PC-3 (cell line): Measurements from ENCODE around the gene MRGPRD. TPM values are rescaled to one million over a fixed set of nuclear protein-coding genes. Genes with fewer than 3 reads are reported as not detected.

Experiments used
- ATAC-seq: fragments of 200-7000 bp; cut with Tn5 transposase; 2 replicates; pipeline ENCODE4 v1.9.1; 2020; ENCODE audit warnings: mild to moderate bottlenecking, moderate library complexity
- BruUV-seq: library from RNA; stranded (reverse); fragments of 400-500 nt; replicated peaks from 2 replicates; lab custom pipeline; 2021; lab: Mats Ljungman, UMichigan
- CTCF ChIA-PET: fragments of 300-600 bp; sonication (Branson Sonifier 250); formaldehyde crosslinking; loops from one replicate; lab custom pipeline; 2022; ENCODE audit warnings: antibody characterized with exemption; lab: Charles Lee
- POLR2A ChIA-PET: fragments of 300-600 bp; sonication (Branson Sonifier 250); formaldehyde crosslinking; loops from one replicate; lab custom pipeline; 2022; ENCODE audit warnings: antibody characterized with exemption; ENCODE audit not compliant: unreplicated experiment; lab: Charles Lee
- DNase-seq: peaks from one replicate; pipeline ENCODE4 v3.0.0-alpha.2; 2015
- H2AFZ ChIP-seq: fragments of 300-600 bp; sonication (generic); 2 replicates; pipeline ENCODE4 v1.6.0; 2016; ENCODE audit warnings: antibody characterized with exemption, low read length
- H3F3A ChIP-seq: fragments of 300-600 bp; sonication (generic); one replicate; pipeline ENCODE4 v1.6.0; 2017; ENCODE audit warnings: antibody characterized with exemption, low read length, control low read depth, mild to moderate bottlenecking; ENCODE audit not compliant: unreplicated experiment
- H3K27ac ChIP-seq: fragments of 300-600 bp; sonication (generic); 2 replicates; pipeline ENCODE4 v1.5.1; 2016; ENCODE audit warnings: mild to moderate bottlenecking, low read length
- H3K27me3 ChIP-seq: fragments of 300-600 bp; sonication (generic); 2 replicates; pipeline ENCODE4 v1.6.1; 2016; ENCODE audit warnings: low read length, mixed read lengths
- H3K36me3 ChIP-seq: fragments of 300-600 bp; sonication (generic); 2 replicates; pipeline ENCODE4 v1.6.1; 2016; ENCODE audit warnings: low read depth, mixed run types, low read length, mixed read lengths
- H3K4me1 ChIP-seq: fragments of 300-600 bp; sonication (generic); 2 replicates; pipeline ENCODE4 v1.5.1; 2016; ENCODE audit warnings: low read length; ENCODE audit not compliant: insufficient read depth
- H3K4me2 ChIP-seq: fragments of 300-600 bp; sonication (generic); 2 replicates; pipeline ENCODE4 v1.6.0; 2016; ENCODE audit warnings: low read length
- H3K4me3 ChIP-seq: fragments of 300-600 bp; sonication (generic); 2 replicates; pipeline ENCODE4 v1.5.1; 2016; ENCODE audit warnings: mild to moderate bottlenecking, low read length, mixed read lengths
- H3K79me2 ChIP-seq: fragments of 300-600 bp; sonication (generic); 2 replicates; pipeline ENCODE4 v1.6.1; 2017; ENCODE audit warnings: low read length, mixed read lengths
- H3K9ac ChIP-seq: fragments of 300-600 bp; sonication (generic); 2 replicates; pipeline ENCODE4 v1.6.0; 2016; ENCODE audit warnings: mild to moderate bottlenecking, low read length
- H3K9me2 ChIP-seq: fragments of 300-600 bp; sonication (generic); replicated peaks from 2 replicates; pipeline ENCODE4 v1.6.1; 2016; ENCODE audit warnings: mixed run types, low read length, mixed read lengths
- H3K9me3 ChIP-seq: fragments of 300-600 bp; sonication (generic); 2 replicates; pipeline ENCODE4 v1.6.1; 2016; ENCODE audit warnings: low read length, mixed read lengths
- H4K20me1 ChIP-seq: fragments of 300-600 bp; sonication (generic); 2 replicates; pipeline ENCODE4 v1.6.1; 2016; ENCODE audit warnings: low read length, mixed read lengths
- EZH2 ChIP-seq: fragments of 300-600 bp; sonication (generic); IDR thresholded peaks from one replicate; pipeline ENCODE4 v1.6.1; 2017; ENCODE audit warnings: antibody characterized with exemption, mild to moderate bottlenecking, low read length; ENCODE audit not compliant: unreplicated experiment
- EZH2phosphoT487 ChIP-seq: fragments of 300-600 bp; sonication (generic); IDR thresholded peaks from 2 replicates; pipeline ENCODE4 v1.6.1; 2018; ENCODE audit warnings: mild to moderate bottlenecking, antibody characterized with exemption, low read length, borderline replicate concordance
- intact Hi-C: fragments of 100-400 bp; cut with micrococcal nuclease; formaldehyde crosslinking; loops from 2 replicates; pipeline ENCODE4 v1.9.0; 2023
- total RNA-seq: library from RNA; depleted of rRNA; stranded (reverse); fragments of >200 nt; gene quantifications from 2 replicates; pipeline ENCODE4 v1.2.3, GENCODE V29; 2014
- TF ChIP-seq, protein P1 (sequence below): fragments of 300-600 bp; sonication (generic); conservative IDR thresholded peaks from 2 replicates; pipeline ENCODE4 v1.5.1; 2017; ENCODE audit warnings: antibody characterized with exemption, low read depth, mild to moderate bottlenecking, low read length

The MRGPRD gene
- total RNA-seq, 1 experiment from 2014 or later = not detected

DNA sequence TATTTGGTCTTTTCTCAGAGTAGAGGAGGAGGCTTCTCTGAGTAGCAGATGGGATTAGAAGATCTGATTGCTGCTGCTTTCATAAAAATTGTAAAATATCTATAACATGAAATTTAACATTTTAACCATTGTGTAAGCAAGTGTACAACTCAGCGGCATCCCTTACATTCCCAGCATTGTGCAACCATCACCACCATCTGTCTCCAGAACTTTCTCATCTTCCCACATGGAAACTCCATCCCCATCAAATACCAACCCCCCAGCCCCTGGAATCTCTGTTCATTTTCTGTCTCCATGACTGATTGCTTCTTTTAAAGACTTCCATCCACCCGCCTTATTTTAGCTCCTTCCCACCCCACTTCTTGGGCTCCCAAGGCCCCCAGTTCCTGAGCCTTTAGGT is 32.3 kb downstream of the MRGPRD start:
- TF ChIP-seq EZH2 (no peak), EZH2phosphoT487 (no peak)
- TF ChIP-seq, protein P1, sequence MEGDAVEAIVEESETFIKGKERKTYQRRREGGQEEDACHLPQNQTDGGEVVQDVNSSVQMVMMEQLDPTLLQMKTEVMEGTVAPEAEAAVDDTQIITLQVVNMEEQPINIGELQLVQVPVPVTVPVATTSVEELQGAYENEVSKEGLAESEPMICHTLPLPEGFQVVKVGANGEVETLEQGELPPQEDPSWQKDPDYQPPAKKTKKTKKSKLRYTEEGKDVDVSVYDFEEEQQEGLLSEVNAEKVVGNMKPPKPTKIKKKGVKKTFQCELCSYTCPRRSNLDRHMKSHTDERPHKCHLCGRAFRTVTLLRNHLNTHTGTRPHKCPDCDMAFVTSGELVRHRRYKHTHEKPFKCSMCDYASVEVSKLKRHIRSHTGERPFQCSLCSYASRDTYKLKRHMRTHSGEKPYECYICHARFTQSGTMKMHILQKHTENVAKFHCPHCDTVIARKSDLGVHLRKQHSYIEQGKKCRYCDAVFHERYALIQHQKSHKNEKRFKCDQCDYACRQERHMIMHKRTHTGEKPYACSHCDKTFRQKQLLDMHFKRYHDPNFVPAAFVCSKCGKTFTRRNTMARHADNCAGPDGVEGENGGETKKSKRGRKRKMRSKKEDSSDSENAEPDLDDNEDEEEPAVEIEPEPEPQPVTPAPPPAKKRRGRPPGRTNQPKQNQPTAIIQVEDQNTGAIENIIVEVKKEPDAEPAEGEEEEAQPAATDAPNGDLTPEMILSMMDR = no peak
- no peak overlapping the region for H3K27ac ChIP-seq
- no peaks in the 10 kb centered on the region for H3K36me3 ChIP-seq
- no peaks in the 10 kb centered on the region for H3F3A ChIP-seq
- H4K20me1 ChIP-seq = no peaks in the 10 kb centered on the region
- H3K4me2 ChIP-seq = no peak overlapping the region
- no peak for ATAC-seq
- DNase-seq = no peak
- H2AFZ ChIP-seq = no peak overlapping the region
- no peaks in the 10 kb centered on the region for H3K79me2 ChIP-seq
- no peak overlapping the region for H3K9ac ChIP-seq
- no peaks in the 10 kb centered on the region for H3K9me3 ChIP-seq
- H3K4me3 ChIP-seq = no peak overlapping the region
- CTCF ChIA-PET = interaction anchor here (0.6 kb wide), 1 partner anchor 316 kb away, joined by 5 read pairs; no protein-coding TSS in a partner anchor
- no peaks in the 10 kb centered on the region for H3K9me2 ChIP-seq
- POLR2A ChIA-PET = no interaction called here
- BruUV-seq = no TSS peak
- H3K4me1 ChIP-seq = no peaks in the 10 kb centered on the region
- intact Hi-C loops = no loop called here
- no peaks in the 10 kb centered on the region for H3K27me3 ChIP-seq

DNA sequence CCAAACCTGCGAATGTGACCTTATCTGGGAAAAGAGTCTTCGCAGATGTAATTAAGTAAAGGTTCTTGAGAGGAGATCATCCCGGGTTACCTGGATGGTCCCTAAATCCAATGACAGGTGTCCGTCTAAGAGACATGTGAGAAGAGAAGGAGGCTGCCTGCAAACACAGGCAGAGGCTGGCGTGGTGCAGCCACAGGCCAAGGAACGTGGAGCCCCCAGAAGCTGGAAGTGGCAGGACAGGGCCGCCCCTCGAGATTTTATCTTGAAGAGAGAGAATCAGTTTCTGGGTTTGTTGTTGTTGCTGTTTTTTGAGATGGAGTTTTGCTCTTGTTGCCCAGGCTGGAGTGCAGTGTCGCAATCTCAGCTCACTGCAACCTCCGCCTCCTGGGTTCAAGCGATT is 33.6 kb downstream of the MRGPRD start:
- H3K9ac ChIP-seq = no peak overlapping the region
- ChIA-PET POLR2A (no interaction called here), CTCF (no interaction called here)
- BruUV-seq = no TSS peak
- no peaks in the 10 kb centered on the region for H3K36me3 ChIP-seq
- no peaks in the 10 kb centered on the region for H3K4me1 ChIP-seq
- no peaks in the 10 kb centered on the region for H4K20me1 ChIP-seq
- H3K9me3 ChIP-seq = no peaks in the 10 kb centered on the region
- intact Hi-C loops = no loop called here
- no peak overlapping the region for H3K4me2 ChIP-seq
- H3K27ac ChIP-seq = no peak overlapping the region
- H3K27me3 ChIP-seq = no peaks in the 10 kb centered on the region
- ATAC-seq (no peak), DNase-seq (no peak)
- no peaks in the 10 kb centered on the region for H3F3A ChIP-seq
- H2AFZ ChIP-seq = no peak overlapping the region
- TF ChIP-seq, protein P1 = no peak
- TF ChIP-seq EZH2phosphoT487 (no peak), EZH2 (no peak)
- H3K79me2 ChIP-seq = no peaks in the 10 kb centered on the region
- no peaks in the 10 kb centered on the region for H3K9me2 ChIP-seq
- no peak overlapping the region for H3K4me3 ChIP-seq

DNA sequence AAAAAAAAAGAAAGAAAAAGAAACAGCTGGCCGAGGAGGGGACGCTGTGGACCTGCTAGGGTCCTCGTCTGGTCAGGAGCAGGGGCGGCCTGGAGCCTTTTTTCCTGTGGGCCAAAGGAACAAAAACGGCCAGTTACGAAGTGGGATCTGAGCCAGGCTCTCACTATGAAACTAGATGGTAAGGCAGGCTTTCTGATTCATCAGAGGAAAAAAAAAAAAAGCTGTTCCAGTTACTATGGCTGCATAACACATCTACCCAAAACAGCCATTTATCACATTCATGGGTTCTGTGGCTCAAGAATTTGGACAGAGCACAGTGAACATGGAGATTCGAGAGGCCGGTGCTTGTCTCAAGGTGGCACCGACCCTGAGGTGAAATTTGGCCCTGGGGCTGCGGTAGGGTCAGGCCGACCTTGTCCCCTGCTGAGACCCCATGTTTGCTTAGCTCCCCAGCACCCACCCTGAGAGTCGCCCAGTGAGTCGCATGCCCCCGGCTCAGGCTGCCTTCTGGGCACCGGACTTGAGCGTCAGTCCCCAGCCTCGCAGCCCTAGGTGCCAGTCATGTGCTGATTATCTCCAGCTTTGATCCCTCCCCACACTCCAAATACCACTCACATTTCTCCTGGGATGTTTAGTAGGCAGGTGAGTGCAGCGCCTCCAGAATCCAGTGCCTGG is 34.2 kb downstream of the MRGPRD start:
- Histone ChIP-seq H3F3A (no peaks in the 10 kb centered on the region), H3K4me2 (no peak overlapping the region), H3K9me2 (no peaks in the 10 kb centered on the region), H3K9me3 (no peaks in the 10 kb centered on the region), H2AFZ (no peak overlapping the region), H3K27ac (no peak overlapping the region), H3K27me3 (no peaks in the 10 kb centered on the region), H4K20me1 (no peaks in the 10 kb centered on the region), H3K36me3 (no peaks in the 10 kb centered on the region), H3K4me3 (no peak overlapping the region), H3K79me2 (no peaks in the 10 kb centered on the region), H3K4me1 (no peaks in the 10 kb centered on the region), H3K9ac (no peak overlapping the region)
- BruUV-seq = no TSS peak
- intact Hi-C loops = no loop called here
- no peak for TF ChIP-seq EZH2
- TF ChIP-seq, protein P1 = no peak
- TF ChIP-seq EZH2phosphoT487 = no peak
- ChIA-PET CTCF (no interaction called here), POLR2A (no interaction called here)
- peak; percentile 12 for DNase-seq
- no peak for ATAC-seq
